H1 (cell line): ENCODE results near the gene TMPO. TPM values are rescaled to one million over a fixed set of nuclear protein-coding genes. Genes with fewer than 3 reads are reported as not detected.
A peak's percentile ranks its signal among the peaks of the same experiment; 100 is the strongest.

ENCODE experiments used
- CTCF ChIA-PET: fragments of 300-600 bp; sonication (Branson Sonifier 250); formaldehyde crosslinking; loops from one replicate; lab custom pipeline; 2021; ENCODE audit not compliant: partially characterized antibody; lab: Charles Lee
- POLR2A ChIA-PET: fragments of 300-600 bp; sonication (Branson Sonifier 250); formaldehyde crosslinking; loops from one replicate; lab custom pipeline; 2021; ENCODE audit warnings: inconsistent platforms; ENCODE audit not compliant: partially characterized antibody; lab: Charles Lee
- DNase-seq, 2 experiments: peaks; one replicate each; pipeline versions ENCODE4 v3.0.0 to v3.0.0-alpha.2; 2010 to 2022; ENCODE audit warnings: low spot score in 2 of 2, low read depth in 1 of 2, mixed read lengths in 1 of 2
- FAIRE-seq: peaks from 2 replicates; lab custom pipeline; 2011; peaks lifted over from hg19 to GRCh38; lab: Jason Lieb, UNC
- H2AFZ ChIP-seq: 2 replicates; pipeline ENCODE4 v1.8.1; 2012; ENCODE audit warnings: low read length, inconsistent platforms
- H2AK5ac ChIP-seq: 2 replicates; pipeline ENCODE4 v1.6.1; 2013; ENCODE audit warnings: low read depth, low read length
- H2BK120ac ChIP-seq: replicated peaks from 2 replicates; pipeline ENCODE3; 2013; ENCODE audit warnings: low read depth, low read length, inconsistent platforms
- H2BK12ac ChIP-seq: 2 replicates; pipeline ENCODE4 v1.6.1; 2013; ENCODE audit warnings: low read depth, low read length
- H2BK15ac ChIP-seq: 2 replicates; pipeline ENCODE4 v1.6.1; 2013; ENCODE audit warnings: low read length
- H2BK20ac ChIP-seq: 2 replicates; pipeline ENCODE4 v1.6.1; 2013; ENCODE audit warnings: low read length
- H2BK5ac ChIP-seq: 2 replicates; pipeline ENCODE4 v1.6.1; 2013; ENCODE audit warnings: low read depth, low read length
- H3K14ac ChIP-seq: 2 replicates; pipeline ENCODE4 v1.6.1; 2013; ENCODE audit warnings: inconsistent platforms; ENCODE audit not compliant: insufficient read length
- H3K18ac ChIP-seq: 2 replicates; pipeline ENCODE4 v1.6.1; 2013; ENCODE audit warnings: low read length; ENCODE audit errors: extremely low read depth
- H3K23ac ChIP-seq: 2 replicates; pipeline ENCODE4 v1.6.1; 2013; ENCODE audit warnings: inconsistent platforms; ENCODE audit not compliant: insufficient read length
- H3K23me2 ChIP-seq: 2 replicates; pipeline ENCODE4 v1.6.1; 2013; ENCODE audit warnings: low read depth, low read length
- H3K27ac ChIP-seq: 2 replicates; pipeline ENCODE4 v1.6.1; 2011; ENCODE audit warnings: low read depth, low read length, inconsistent platforms
- H3K27me3 ChIP-seq, 4 experiments: replicated peaks in 1 of 4; 1 replicate in 1 of 4; 2 replicates in 3 of 4; pipeline versions ENCODE4 v1.6.1 to v1.8.1; 2011 to 2013; ENCODE audit warnings: low read length in 3 of 4, mild to moderate bottlenecking in 3 of 4, inconsistent platforms in 2 of 4, mixed read lengths in 2 of 4, moderate library complexity in 1 of 4; ENCODE audit not compliant: control insufficient read depth in 3 of 4, insufficient read depth in 3 of 4; ENCODE audit errors: extremely low read depth in 1 of 4
- H3K36me3 ChIP-seq, 4 experiments: 2 replicates each; pipeline versions ENCODE4 v1.6.1 to v1.8.1; 2011 to 2013; ENCODE audit warnings: mild to moderate bottlenecking in 4 of 4, low read length in 3 of 4, moderate library complexity in 2 of 4, control low read depth in 1 of 4, inconsistent platforms in 1 of 4; ENCODE audit not compliant: insufficient read depth in 4 of 4, control insufficient read depth in 2 of 4
- H3K4ac ChIP-seq: replicated peaks from 2 replicates; pipeline ENCODE3; 2013; ENCODE audit warnings: low read length, low read depth, mixed read lengths, inconsistent platforms; ENCODE audit not compliant: insufficient read length
- H3K4me1 ChIP-seq, 4 experiments: replicated peaks in 1 of 4; 1 replicate in 1 of 4; 2 replicates in 3 of 4; pipeline versions ENCODE4 v1.6.1 to v1.8.1; 2011 to 2013; ENCODE audit warnings: low read length in 3 of 4, inconsistent platforms in 2 of 4, mixed read lengths in 1 of 4; ENCODE audit not compliant: insufficient read depth in 4 of 4, control insufficient read depth in 3 of 4
- H3K4me2 ChIP-seq, 2 experiments: 2 replicates each; pipeline versions ENCODE4 v1.6.1 to v1.8.1; 2011 to 2013; ENCODE audit warnings: low read depth in 2 of 2, low read length in 2 of 2, control low read depth in 1 of 2, inconsistent platforms in 1 of 2, mild to moderate bottlenecking in 1 of 2; ENCODE audit not compliant: insufficient read depth in 1 of 2
- H3K4me3 ChIP-seq, 4 experiments: fragments of 200-600, 300-600 bp in 1 of 4; sonication (generic), shearing (Covaris generic), sonication (Bioruptor Twin) in 1 of 4; 2 replicates each; pipeline versions ENCODE4 v1.5.1 to v1.8.1; 2011 to 2016; ENCODE audit warnings: low read length in 4 of 4, low read depth in 3 of 4, control low read depth in 2 of 4, inconsistent platforms in 2 of 4, mild to moderate bottlenecking in 2 of 4, mixed read lengths in 1 of 4, moderate library complexity in 1 of 4; ENCODE audit not compliant: insufficient read depth in 2 of 4; ENCODE audit errors: extremely low read depth in 1 of 4
- H3K56ac ChIP-seq: replicated peaks from 2 replicates; pipeline ENCODE3; 2013; ENCODE audit warnings: low read depth, mild to moderate bottlenecking, mixed read lengths, low read length, inconsistent platforms; ENCODE audit not compliant: insufficient read length
- H3K79me1 ChIP-seq: 2 replicates; pipeline ENCODE4 v1.6.1; 2013; ENCODE audit warnings: low read depth, low read length, control low read depth
- H3K79me2 ChIP-seq, 2 experiments: 2 replicates each; pipeline versions ENCODE4 v1.6.1 to v1.8.1; 2012 to 2013; ENCODE audit warnings: low read length in 2 of 2, mild to moderate bottlenecking in 2 of 2, inconsistent platforms in 1 of 2; ENCODE audit not compliant: insufficient read depth in 2 of 2, control insufficient read depth in 1 of 2
- H3K9ac ChIP-seq, 4 experiments: replicated peaks in 1 of 4; 1 replicate in 1 of 4; 2 replicates in 3 of 4; pipeline versions ENCODE4 v1.6.1 to v1.8.1; 2011 to 2013; ENCODE audit warnings: low read depth in 3 of 4, low read length in 3 of 4, control low read depth in 2 of 4, mild to moderate bottlenecking in 2 of 4, moderate library complexity in 2 of 4, inconsistent platforms in 1 of 4; ENCODE audit errors: extremely low read depth in 1 of 4
- H3K9me3 ChIP-seq, 2 experiments: 2 replicates each; pipeline versions ENCODE4 v1.6.1 to v1.8.1; 2012 to 2013; ENCODE audit warnings: mild to moderate bottlenecking in 2 of 2, moderate library complexity in 2 of 2, control low read depth in 1 of 2, inconsistent platforms in 1 of 2, low read depth in 1 of 2, low read length in 1 of 2, mixed read lengths in 1 of 2; ENCODE audit not compliant: insufficient read depth in 2 of 2
- H4K20me1 ChIP-seq, 2 experiments: replicated peaks in 1 of 2; 2 replicates each; pipeline versions ENCODE3 to v1.8.1; 2011 to 2013; ENCODE audit warnings: inconsistent platforms in 2 of 2, low read length in 2 of 2, mild to moderate bottlenecking in 1 of 2; ENCODE audit not compliant: insufficient read depth in 2 of 2, control insufficient read depth in 1 of 2
- H4K5ac ChIP-seq: 2 replicates; pipeline ENCODE4 v1.6.1; 2013; ENCODE audit warnings: low read length, low read depth, mixed read lengths, inconsistent platforms; ENCODE audit not compliant: insufficient read length
- H4K8ac ChIP-seq: 2 replicates; pipeline ENCODE4 v1.8.0; 2013; ENCODE audit warnings: mild to moderate bottlenecking, moderate library complexity, low read length, inconsistent platforms; ENCODE audit not compliant: insufficient read depth; ENCODE audit errors: extremely low read depth
- H4K91ac ChIP-seq: replicated peaks from 2 replicates; pipeline ENCODE3; 2013; ENCODE audit warnings: low read length, mixed read lengths, inconsistent platforms; ENCODE audit not compliant: insufficient read length
- CREB1 ChIP-seq: IDR thresholded peaks from 2 replicates; pipeline ENCODE4 v1.6.1; 2012; ENCODE audit warnings: inconsistent platforms
- EZH2 ChIP-seq: fragments of 200-600 bp; sonication (generic); IDR thresholded peaks from 2 replicates; pipeline ENCODE4 v1.7.1; 2012; ENCODE audit warnings: low read depth, mild to moderate bottlenecking, moderate library complexity, low read length, inconsistent platforms; ENCODE audit not compliant: severe bottlenecking
- FOSL1 ChIP-seq: IDR thresholded peaks from 2 replicates; pipeline ENCODE4 v1.6.1; 2011; ENCODE audit warnings: mild to moderate bottlenecking, low read depth, low read length, moderate library complexity; ENCODE audit not compliant: insufficient read depth
- GTF2F1 ChIP-seq: IDR thresholded peaks from 2 replicates; pipeline ENCODE4 v1.6.1; 2012; ENCODE audit warnings: low read depth, low read length, improper control_type of control experiment, borderline replicate concordance
- PHF8 ChIP-seq: fragments of 200-600 bp; sonication (generic); conservative IDR thresholded peaks from 2 replicates; pipeline ENCODE4 v1.7.1; 2012; ENCODE audit warnings: low read depth, mild to moderate bottlenecking, inconsistent platforms, low read length, moderate library complexity
- RAD21 ChIP-seq, 2 experiments: IDR thresholded peaks in 1 of 2; conservative IDR thresholded peaks in 1 of 2; 2 replicates each; pipeline ENCODE4 v1.6.1; 2011; ENCODE audit warnings: low read depth in 2 of 2, low read length in 2 of 2, improper control_type of control experiment in 1 of 2, inconsistent platforms in 1 of 2, mild to moderate bottlenecking in 1 of 2, moderate library complexity in 1 of 2
- SIN3A ChIP-seq, 2 experiments: IDR thresholded peaks in 1 of 2; conservative IDR thresholded peaks in 1 of 2; 2 replicates each; pipeline ENCODE4 v1.6.1; 2011 to 2012; ENCODE audit warnings: low read length in 2 of 2, improper control_type of control experiment in 1 of 2, low read depth in 1 of 2, mild to moderate bottlenecking in 1 of 2
- SP2 ChIP-seq: IDR thresholded peaks from 2 replicates; pipeline ENCODE4 v1.6.1; 2012; ENCODE audit warnings: mild to moderate bottlenecking, low read length, inconsistent platforms
- TAF7 ChIP-seq: optimal IDR thresholded peaks from 2 replicates; pipeline ENCODE3; 2011; ENCODE audit warnings: low read depth, mild to moderate bottlenecking, inconsistent platforms, low read length, moderate library complexity, borderline replicate concordance
- WGBS, 2 experiments: shearing (Covaris generic) in 1 of 2; methylation state at CpG; one replicate each; pipeline versions ENCODE4 v1.1.6 to v1.1.7; 2013 to 2015; ENCODE audit warnings: low lambda C conversion rate in 2 of 2, mixed read lengths in 2 of 2, inconsistent platforms in 1 of 2, low coverage in 1 of 2, missing lambda C conversion rate in 1 of 2; ENCODE audit not compliant: insufficient replicate concordance in 2 of 2, insufficient coverage in 1 of 2, insufficient read length in 1 of 2; ENCODE audit errors: extremely low coverage in 1 of 2, missing lambda C conversion rate in 1 of 2; 5-methylcytosine and 5-hydroxymethylcytosine counted together
- polyA plus RNA-seq, 7 experiments: library from polyadenylated mRNA; depleted of rRNA in 3 of 7; stranded (reverse) in 5 of 7; unstranded in 2 of 7; fragments of >200 nt in 5 of 7; fragments of 200-250 nt in 2 of 7; gene quantifications; 1 replicate in 5 of 7; 2 replicates in 1 of 7; 4 replicates in 1 of 7; pipeline versions ENCODE4 v1.2.1 to v1.2.3, GENCODE V29; 2011 to 2013; ENCODE audit warnings: missing spikeins in 2 of 7, mixed read lengths in 2 of 7
- total RNA-seq: library from RNA; stranded (reverse); fragmentation: NEBNext Ultra II Directional; extraction: Animal tissue kit (Norgen Biotek cat#: 25700); gene quantifications from 2 replicates; pipeline ENCODE4 v1.2.1, GENCODE V29; 2021
- TF ChIP-seq, protein P1 (sequence below): IDR thresholded peaks from 2 replicates; pipeline ENCODE4 v1.6.1; 2012; ENCODE audit warnings: inconsistent platforms

The TMPO gene
- total and polyA plus RNA-seq, 2 of the 8 experiments (the other 6 are each of a cell fraction or from before 2014, with no cell fraction given), result 43.9 to 195 TPM

GRCh38 chr12:98593351-98594049 is 78.1 kb downstream of the TMPO start, which contains the start of gene SLC25A3:
Gene SLC25A3 (plus strand): TSS chr12:98593686. CDS start chr12:98593979, 293 bp downstream.
- Histone ChIP-seq H2BK12ac (no peak within 1 kb of the TSS; the same call in 1 of the 2 replicates), H3K79me1 (no peaks in the 10 kb centered on the region), H2AFZ (0 out of 2 replicates have a peak within 1 kb of the TSS, but pooled peaks have one; percentile 2), H3K9me3 (no peaks in the 10 kb centered on the region), H2BK120ac (no peak within 1 kb of the TSS), H4K20me1 (peaks cover 10 to 17% of the 10 kb centered on the region in 2 experiments), H3K4me3 (peak within 1 kb of the TSS; percentile 73 to 99 (median 91)), H2BK15ac (no peak within 1 kb of the TSS), H3K79me2 (peaks cover 24 to 44% of the 10 kb centered on the region in 2 experiments), H3K4ac (peak within 1 kb of the TSS; percentile 87), H2BK20ac (no peak within 1 kb of the TSS), H3K23me2 (peaks cover 2% of the 10 kb centered on the region; the same call in 1 of the 2 replicates), H3K27ac (peak within 1 kb of the TSS; percentile 91), H3K4me1 (peaks cover 0 to 9% (median 4%) of the 10 kb centered on the region in 4 experiments; a peak in 2 of 7 replicates), H3K9ac (peak within 1 kb of the TSS; percentile 87 to 98 (median 96)), H3K23ac (no peak within 1 kb of the TSS), H2BK5ac (peak within 1 kb of the TSS; percentile 94), H3K27me3 (no peaks in the 10 kb centered on the region), H4K8ac (peak within 1 kb of the TSS; percentile 98; the same call in 1 of the 2 replicates), H3K4me2 (peak within 1 kb of the TSS; percentile 81 to 95), H2AK5ac (no peak within 1 kb of the TSS), H4K5ac (peak within 1 kb of the TSS; percentile 82), H3K14ac (no peak within 1 kb of the TSS), H3K56ac (peak within 1 kb of the TSS; percentile 50), H3K36me3 (peaks cover 19 to 33% (median 28%) of the 10 kb centered on the region in 4 experiments), H4K91ac (peak within 1 kb of the TSS; percentile 78), H3K18ac (peak within 1 kb of the TSS; percentile 95)
- WGBS, 2 experiments, result 3% methylated on average over 29 of the region's 67 CpGs; no CpG with 5 or more reads in 1 of the 2 experiments
- ChIA-PET POLR2A (interaction anchor here (0.9 to 6.2 kb wide), 25 partner anchors 12 to 194 kb away, joined by 3 to 48 read pairs (median 4); partner anchors contain the start of genes APAF1, IKBIP and TMPO), CTCF (interaction anchor here (0.8 to 8.9 kb wide), 12 partner anchors 8 to 176 kb away, joined by 3 to 68 read pairs (median 4); no protein-coding TSS in a partner anchor)
- DNase-seq, result peak; percentile 90 to 96
- no peak for FAIRE-seq
- TF ChIP-seq EZH2 (no peak), FOSL1 (peak; percentile 80), CREB1 (peak; percentile 99), TAF7 (peak; percentile 97), GTF2F1 (peak; percentile 84; the same call in 1 of the 2 replicates), PHF8 (peak; percentile 96), SP2 (peak; percentile 53; the same call in 1 of the 2 replicates), SIN3A (conservative IDR thresholded peaks at IDR 0.05 in 1 of 2, IDR thresholded peaks at IDR 0.05 in 1 of 2; ENCODE audit: low read depth in 1 of 2, low read length in 2 of 2) (peak; percentile 68 to 76; a peak in 1 of 4 replicates), RAD21 (IDR thresholded peaks at IDR 0.05 in 1 of 2, conservative IDR thresholded peaks at IDR 0.05 in 1 of 2; ENCODE audit: low read depth in 2 of 2, low read length in 2 of 2) (0 out of 4 replicates have a peak, but pooled peaks of 1 of the 2 experiments have one; percentile 8)
- TF ChIP-seq, protein P1, sequence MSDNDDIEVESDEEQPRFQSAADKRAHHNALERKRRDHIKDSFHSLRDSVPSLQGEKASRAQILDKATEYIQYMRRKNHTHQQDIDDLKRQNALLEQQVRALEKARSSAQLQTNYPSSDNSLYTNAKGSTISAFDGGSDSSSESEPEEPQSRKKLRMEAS, result peak; percentile 67; the same call in 1 of the 2 replicates
